ENCODE results near the gene AP1M1.
A peak's percentile ranks its signal among the peaks of the same experiment; 100 is the strongest.
"Not testable (repeated sequence)": the region's sequence is repeated elsewhere in the genome, so short reads cannot be mapped to it uniquely, and the experiment has no call there.

Gene AP1M1

DNA sequence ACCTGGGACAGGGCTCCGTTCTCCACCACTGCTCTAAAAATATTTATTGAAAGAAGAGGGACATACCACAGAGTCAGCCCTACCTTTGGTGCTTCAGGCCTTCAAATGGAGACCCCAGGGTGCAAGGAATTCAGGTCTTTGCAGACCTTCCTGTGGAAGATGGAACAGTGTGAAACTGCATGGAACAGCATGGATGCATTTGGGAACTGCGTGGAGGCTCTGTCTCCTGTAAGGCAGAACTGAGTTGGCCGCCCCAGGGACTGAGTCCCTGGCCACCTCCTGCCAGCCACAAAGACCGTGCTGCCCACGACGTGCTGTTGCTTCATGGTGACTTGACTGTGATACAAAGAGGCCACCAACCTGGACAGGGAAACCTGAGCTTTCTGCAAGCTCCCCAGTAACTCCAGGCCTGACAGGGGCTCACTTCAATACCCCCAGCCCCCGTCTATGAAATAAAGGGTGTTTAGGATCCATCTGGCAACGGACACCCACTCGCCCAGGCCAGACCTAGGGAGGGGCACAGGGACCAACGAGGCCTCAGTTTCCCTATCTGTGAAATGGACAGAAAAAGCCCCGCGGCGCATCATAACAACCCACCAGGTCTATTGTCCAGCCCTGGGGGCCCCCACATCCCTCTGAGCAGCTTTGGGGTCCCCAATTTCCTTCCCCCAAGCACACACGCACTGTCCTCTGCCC, 68.3 kb downstream of the AP1M1 start:
- DNase-seq = no peak

DNA sequence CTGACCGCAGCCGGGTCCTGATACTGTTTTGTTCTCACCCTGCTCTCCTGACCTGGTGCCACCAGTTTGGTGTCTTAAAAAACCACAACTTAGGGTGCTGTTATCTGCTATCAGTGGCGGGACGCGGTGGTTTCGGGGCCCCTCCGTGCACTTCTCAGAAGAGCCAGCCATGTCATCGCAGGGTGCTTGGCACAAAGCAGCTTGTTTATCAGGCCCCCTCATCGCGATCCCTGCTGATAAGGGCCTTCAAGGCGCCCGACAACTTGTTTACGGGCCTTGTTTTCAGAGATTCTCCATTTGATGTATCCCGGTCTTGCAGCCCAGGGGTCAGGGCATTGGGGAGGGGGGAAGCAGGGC, 68.9 kb downstream of the AP1M1 start:
- DNase-seq = no peak

DNA sequence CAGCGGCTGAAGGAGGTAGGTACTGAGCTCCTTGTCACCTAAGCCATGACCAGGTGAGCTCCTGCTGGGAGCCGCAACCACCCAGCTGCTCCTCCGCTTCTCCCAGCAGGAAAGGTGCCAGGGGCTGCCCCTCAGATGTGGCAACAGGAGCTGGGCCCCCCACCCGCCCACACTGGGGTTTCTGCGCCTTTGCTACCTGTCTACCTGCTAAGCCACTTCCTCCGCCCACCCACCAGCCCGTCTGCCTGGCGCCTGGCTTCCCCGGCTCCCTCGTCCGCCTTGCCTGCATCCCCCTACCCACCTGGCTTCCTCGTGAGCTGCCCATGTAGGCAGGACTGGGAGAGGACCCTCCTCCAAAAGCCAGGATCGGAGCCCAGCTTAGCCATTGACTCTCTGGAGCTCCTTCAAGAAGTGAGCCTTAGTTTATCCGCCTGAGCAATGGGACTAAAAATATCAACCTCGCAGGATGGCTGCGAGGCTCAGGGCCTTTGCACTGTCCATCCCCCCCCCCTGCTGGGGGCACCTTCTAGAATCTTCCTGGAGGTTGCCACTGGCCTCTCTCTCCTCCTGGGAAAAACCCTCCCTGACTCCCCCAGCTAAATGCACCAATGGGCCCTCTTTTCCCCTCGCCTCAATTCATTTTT, 71.1 kb downstream of the AP1M1 start:
- no peak for DNase-seq

DNA sequence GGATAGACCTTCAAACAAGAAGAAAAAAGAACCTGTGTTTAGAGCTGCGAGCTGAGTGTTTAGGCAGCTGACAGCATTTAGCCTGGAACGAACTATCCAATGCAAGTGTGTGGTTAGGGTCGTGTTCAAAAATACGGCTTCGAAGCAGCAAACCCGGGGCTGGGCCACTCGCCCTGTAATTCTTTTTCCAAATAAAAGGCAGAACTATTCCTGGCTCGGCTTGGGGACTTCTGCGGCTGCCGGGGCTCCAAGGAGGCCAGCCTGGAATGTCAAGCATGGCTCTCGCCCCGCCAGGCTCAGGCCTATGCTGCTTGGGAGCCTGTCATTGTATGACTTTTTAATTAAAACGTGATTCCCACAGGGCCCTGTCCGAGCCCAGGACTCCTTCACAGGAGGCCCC, 75.2 kb downstream of the AP1M1 start:
- no peak for DNase-seq

DNA sequence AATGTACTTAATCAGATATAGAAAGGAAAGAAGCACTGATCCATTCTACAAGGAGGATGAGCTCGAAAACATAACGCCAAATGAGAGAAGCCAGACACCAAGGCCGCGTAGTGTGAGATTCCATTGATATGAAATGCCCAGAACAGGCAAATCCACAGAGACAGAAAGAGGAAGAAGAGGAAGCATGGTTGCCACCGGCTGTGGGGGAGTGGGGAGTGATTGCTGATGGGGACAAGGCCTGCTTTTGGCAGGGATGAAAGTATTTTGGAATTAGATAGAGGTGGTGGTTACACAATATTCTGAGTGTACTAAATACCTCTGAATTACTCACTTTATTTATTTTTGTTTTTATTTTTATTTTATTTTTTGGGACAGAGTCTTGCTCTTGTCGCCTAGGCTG, 76.7 kb downstream of the AP1M1 start:
- DNase-seq = no peak

DNA sequence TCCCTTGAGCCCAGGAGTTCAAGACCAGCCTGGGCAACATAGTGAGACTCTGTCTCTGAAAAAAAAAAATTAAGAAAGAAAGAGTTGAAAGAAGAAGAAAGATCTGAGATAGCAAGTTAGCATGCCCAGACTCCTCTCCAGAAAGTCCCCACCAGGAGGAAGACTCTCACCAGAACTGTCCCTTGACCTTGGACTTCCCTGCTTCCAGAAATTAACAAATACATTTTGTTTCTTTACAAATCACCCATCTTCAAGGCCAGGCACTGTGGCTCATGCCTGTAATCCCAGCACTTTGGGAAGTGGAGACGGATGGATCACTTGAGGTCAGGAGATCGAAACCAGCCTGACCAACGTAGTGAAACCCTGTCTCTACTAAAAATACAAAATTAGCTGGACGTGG, 82.6 kb downstream of the AP1M1 start:
- no peak for DNase-seq

DNA sequence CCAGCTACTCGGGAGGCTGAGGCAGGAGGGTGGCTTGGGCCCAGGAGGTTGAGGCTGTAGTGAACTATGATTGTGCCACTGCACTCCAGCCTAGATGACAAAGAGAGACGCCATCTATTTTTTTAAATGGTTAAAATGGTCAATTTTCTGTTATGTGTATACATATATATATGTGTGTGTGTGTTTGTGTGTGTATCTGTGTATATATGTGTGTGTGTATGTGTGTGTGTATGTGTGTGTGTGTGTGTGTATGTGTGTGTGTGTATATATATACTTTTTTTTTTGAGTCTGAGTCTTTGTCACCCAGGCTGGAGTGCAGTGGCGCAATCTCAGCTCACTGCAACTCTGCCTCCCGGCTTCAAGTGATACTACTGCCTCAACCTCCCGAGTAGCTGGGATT, 84.0 kb downstream of the AP1M1 start:
- DNase-seq = no peak

DNA sequence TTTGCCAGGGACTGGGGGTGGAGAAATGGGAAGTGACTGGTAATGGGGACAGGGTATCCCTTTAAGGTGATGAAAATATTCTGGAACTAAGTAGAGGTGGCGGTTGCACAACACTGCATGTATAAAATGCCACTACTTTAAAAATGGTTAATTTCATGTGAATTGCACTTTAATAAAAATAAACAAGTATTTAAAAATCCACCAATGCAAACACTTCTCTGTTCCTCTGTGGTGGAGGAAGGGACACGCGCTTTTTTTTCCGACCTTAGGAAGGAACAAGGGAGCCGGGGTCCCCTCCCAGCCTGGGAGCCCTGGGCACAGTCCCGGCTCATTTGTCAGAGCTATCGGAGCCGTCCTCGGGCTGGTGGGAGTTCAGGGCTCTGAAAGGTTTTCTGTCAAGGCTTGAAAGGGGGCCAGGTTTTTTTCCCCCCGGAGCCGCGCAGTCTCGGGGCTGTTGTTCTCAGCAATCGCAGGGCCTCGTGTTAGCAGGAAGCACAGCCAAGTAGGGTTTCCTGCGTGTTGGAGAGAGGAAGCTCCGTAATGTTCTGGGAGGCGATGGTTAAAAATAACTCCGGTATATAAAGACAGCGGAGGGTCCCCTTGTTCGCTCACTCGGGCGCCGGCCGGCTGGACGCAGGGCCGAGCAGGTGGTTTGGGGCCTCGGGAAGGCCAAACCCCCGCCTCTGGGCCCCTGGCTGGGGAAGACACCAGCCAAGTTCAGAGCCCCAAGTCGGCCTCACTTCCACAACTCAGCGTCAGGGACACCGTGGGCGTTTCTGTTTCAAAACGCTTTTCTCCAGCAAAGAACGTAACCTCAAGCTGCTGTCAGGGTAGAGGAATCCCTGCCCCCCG, 85.7 kb downstream of the AP1M1 start:
- DNase-seq = no peak

DNA sequence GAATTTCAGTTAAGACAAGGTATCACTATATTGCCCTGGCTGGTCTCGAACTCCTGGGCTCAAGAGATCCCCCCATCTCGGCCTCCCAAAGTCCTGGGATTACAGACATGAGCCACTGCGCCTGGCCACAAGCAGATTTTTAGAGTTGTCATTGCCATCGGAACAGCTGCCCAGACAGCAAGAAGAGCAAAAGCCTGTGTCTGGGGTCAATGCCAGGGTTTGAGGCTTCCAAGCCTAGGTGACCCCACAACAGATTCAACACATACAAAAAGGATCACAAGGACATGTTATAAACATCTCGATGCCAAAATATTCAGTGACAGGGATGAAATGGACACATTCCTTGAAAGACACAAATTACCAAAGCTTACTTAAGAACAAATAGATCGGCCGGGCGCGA, 86.8 kb downstream of the AP1M1 start:
- DNase-seq = no peak

DNA sequence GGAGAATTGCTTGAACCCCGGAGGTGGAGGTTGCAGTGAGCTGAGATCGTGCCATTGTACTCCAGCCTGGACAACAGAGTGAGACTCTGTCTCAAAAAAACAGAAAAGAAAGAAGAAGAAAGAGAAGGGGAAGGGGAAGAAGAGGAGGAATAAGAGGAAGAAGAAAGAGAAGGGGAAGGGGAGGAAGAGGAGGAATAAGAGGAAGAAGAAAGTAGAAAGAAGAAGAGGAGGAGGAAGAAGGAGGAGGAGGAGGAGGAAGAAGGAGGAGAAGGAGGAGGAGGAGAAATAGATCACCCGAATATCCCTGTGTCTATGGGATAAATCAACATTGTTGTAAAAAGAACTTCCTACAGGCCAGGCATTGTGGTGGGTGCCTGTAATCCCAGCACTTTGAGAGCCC, 87.4 kb downstream of the AP1M1 start:
- not testable (repeated sequence) for DNase-seq

DNA sequence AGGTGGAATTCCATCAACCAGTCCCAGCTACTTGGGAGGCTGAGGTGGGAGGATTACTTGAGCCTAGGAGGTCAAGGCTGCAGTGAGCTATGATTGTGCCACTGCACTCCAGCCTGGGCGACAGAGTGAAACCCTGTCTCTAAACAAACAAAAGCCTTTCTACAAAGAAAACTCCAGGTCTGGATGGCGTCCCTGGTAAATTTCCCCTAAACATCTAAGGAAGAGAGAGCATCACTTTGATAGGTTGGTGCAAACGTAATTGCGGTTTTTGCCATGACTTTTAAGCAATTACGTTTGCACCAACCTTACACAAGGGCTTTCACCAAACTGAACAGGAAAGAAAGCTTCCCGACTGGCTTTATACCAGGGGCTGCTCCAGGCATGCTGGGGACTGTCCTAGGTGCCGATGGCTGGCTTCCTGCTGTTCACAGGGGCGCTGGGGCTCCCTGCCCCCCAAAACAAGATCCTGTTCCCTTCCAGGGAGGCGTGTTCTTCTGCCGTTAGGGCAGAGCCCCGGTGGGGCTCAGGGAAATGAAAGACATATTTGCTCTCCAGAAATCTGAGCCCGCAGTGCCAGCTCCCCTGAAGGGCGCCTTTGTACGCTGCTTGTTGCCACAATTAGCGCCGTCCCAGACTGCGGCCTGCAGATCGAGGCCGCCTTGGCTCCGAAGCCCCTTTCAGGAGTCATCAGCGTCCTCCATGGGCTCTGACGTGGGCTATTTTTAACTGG, 88.2 kb downstream of the AP1M1 start:
- peak; percentile 11 for DNase-seq

DNA sequence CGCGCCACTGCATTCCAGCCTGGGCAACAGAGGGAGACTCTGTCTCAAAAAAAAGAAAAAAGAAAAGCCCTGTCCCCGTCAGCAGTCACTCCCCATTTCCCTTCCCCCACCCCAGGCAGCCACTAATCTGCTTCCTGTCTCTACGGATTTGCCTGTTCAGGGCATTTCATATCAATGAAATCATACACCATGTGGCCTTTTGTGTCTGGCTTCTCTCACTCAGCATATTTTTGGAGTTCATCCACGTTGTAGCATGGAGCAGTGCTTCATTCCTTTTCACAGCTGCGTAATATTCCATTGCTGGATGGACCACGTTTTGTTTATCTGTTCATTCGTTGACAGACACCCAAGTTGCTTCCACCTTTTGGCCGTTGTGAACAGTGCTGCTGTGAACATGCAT, 90.8 kb downstream of the AP1M1 start:
- DNase-seq = no peak

DNA sequence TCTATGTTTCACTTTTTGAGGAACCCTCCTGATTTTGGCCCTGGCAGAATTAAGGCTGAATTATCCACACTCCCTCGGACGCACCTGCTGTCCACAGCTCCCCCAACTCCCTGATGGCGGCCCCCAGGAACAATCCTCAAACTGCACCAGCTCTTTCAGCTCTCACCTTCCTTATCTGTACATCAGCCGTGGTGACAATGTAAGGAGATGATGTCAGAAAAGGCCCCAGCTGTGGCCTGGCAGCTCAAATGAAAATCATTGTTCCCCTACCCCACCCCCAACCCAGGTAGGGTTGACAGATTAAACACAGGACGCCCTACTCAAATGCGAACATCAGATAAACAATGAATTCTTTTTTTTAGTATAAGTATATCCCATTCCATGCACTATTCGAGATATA, 91.9 kb downstream of the AP1M1 start:
- DNase-seq = no peak

DNA sequence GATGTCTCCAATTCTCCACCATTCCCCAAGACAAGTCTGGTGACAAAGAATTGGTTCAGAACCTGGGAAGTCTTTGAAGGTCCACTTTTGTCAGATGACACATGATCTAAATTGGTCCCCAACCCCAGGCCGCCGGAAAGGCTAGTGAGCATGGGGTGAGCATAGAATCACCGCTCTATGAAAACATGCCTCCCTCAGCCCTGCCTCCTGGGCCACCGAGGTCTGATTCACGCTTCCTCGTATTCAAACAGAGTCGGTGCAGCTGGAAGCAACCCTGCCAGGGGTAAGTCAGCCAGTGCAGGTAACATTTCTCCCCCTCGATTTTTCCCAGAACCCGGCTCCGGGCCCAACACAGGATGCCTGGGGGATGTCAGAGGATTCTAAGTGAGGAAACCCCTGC, 93.0 kb downstream of the AP1M1 start:
- DNase-seq = no peak

DNA sequence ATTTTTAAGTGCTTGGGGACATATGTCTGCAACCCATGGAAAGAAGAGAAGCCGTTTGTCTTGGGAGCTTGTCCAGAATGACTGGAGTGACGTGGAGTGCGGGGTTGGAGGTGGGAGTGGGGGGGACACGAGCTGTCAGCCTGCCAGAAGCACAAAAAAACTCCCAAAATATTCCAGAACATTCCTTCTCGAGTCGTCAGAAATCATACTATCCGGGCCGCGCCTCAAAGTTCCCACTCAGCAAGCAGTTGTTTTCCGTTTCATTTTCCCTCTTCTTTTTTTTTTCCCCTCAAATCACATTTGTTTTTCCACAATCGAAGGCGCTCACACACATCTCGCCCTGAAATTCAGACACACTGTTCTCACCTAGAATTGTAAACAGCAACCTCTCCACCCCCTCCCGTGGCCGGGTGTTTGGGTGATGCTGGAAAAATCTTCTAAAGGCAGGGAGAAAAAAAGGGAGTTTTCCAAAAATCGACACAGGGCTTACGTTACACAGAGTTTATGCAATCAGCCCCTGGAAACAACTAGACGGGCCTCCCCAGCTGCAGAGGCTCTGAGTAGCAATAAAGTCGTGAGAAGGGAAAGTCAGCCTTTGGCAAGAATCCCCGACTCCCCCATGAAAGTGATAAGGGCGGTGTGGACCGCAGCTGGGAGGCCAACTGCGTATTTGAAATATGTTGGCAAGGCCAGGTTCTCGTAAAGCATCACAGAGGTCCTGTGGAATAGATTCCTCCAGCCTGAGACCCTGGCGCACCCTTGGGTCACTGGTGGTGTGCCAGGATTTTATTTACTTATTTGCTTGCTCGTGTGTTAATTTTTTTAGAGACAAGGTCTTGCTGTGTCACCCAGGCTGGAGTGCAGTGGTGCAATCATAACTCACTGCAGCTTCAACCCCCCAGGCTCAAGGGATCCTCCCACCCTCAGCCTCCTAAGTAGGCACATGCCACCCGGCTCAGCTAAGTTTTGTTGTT, 95.7 kb downstream of the AP1M1 start:
- DNase-seq = no peak

DNA sequence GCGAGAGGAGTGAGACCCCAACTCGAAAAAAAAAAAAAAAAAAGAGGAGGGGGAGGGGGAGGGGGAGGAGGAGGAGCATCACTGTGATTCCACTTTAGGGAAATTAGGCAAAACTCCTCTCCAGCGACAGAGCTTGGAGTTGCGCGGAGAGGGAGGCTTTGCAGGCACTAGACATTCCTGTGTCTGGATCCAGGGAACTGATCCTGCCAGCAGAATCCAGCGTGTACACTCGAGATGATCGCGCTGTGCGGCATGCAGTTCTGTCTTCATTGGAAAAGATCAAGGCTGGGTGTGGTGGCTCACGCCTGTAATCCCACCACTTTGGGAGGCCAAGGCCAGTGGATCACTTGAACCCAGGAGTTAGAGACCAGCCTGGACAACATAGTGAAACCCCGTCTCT, 97.3 kb downstream of the AP1M1 start:
- DNase-seq = no peak

Data from NCI-H748 treated with DMSO at 0.1 percent for 48 hours (cell line).